Upper lobe of left lung (tissue), 6 donors: ENCODE results near the gene ARHGEF17. TPM values are rescaled to one million over a fixed set of nuclear protein-coding genes. Genes with fewer than 3 reads are reported as not detected.
A peak's percentile ranks its signal among the peaks of the same experiment; 100 is the strongest.

Experiments
- ATAC-seq, 2 donors: fragments of 200-7000 bp; cut with Tn5 transposase; one replicate each; pipeline ENCODE4 v1.9.1; 2022; ENCODE audit warnings: mild to moderate bottlenecking in 2 of 2, moderate library complexity in 2 of 2; ENCODE audit not compliant: low FRiP score in 2 of 2
- DNase-seq, 2 donors: peaks; one replicate each; pipeline ENCODE4 v3.0.0-alpha.2; 2019 to 2020
- H3K27ac ChIP-seq, 4 donors: fragments of 200-600 bp; sonication (generic); one replicate each; pipeline ENCODE4 v1.5.1; 2016 to 2019
- H3K27me3 ChIP-seq, 4 donors: fragments of 200-600 bp; sonication (generic); one replicate each; pipeline ENCODE4 v1.5.1; 2017 to 2019
- H3K36me3 ChIP-seq, 4 donors: fragments of 200-600 bp; sonication (generic); one replicate each; pipeline ENCODE4 v1.5.1; 2016 to 2019
- H3K4me1 ChIP-seq, 4 donors: fragments of 200-600 bp; sonication (generic); one replicate each; pipeline ENCODE4 v1.5.1; 2018 to 2019
- H3K4me3 ChIP-seq, 4 donors: fragments of 200-600 bp; sonication (generic); one replicate each; pipeline ENCODE4 v1.5.1; 2017 to 2019; ENCODE audit warnings: mild to moderate bottlenecking in 2 of 4, moderate library complexity in 1 of 4
- H3K9me3 ChIP-seq, 4 donors: fragments of 200-600 bp; sonication (generic); one replicate each; pipeline ENCODE4 v1.5.1; 2018 to 2019
- CTCF ChIP-seq, 6 experiments: fragments of 450-650 bp in 4 of 6; fragments of 200-600 bp in 2 of 6; sonication (generic) in 2 of 6; IDR thresholded peaks; one replicate each; pipeline ENCODE4 v1.5.1; 2016 to 2019; ENCODE audit warnings: antibody characterized with exemption in 6 of 6
- EP300 ChIP-seq, 4 donors: sonication (generic); formaldehyde crosslinking; IDR thresholded peaks; one replicate each; pipeline ENCODE4 v1.5.1; 2017; ENCODE audit warnings: antibody characterized with exemption in 4 of 4, control low read depth in 2 of 4
- POLR2A ChIP-seq, 4 donors: fragments of 450-650 bp; IDR thresholded peaks; one replicate each; pipeline ENCODE4 v1.5.1; 2016 to 2017; ENCODE audit warnings: antibody characterized with exemption in 4 of 4, mild to moderate bottlenecking in 2 of 4
- POLR2AphosphoS5 ChIP-seq, 2 donors: sonication (generic); formaldehyde crosslinking; IDR thresholded peaks; one replicate each; pipeline ENCODE4 v1.5.1; 2017; ENCODE audit warnings: antibody characterized with exemption in 2 of 2
- WGBS, 2 donors: methylation state at CpG; one replicate each; pipeline ENCODE4 v1.1.5; 2017 to 2018; 5-methylcytosine and 5-hydroxymethylcytosine counted together
- total RNA-seq, 6 donors: library from RNA; depleted of rRNA in 4 of 6; stranded (reverse); fragments of >200 nt in 4 of 6; gene quantifications; one replicate each; pipeline versions ENCODE4 v1.1.0 to v1.2.1, GENCODE V29; 2016 to 2021
- donor health status: DM: no; HTN: no; CAD: no; lungs with moderate emphysema.
- donor health status: DM: no; HTN: yes; CAD: no; lungs with severe emphysema.

The ARHGEF17 gene
- total RNA-seq, 6 donors from 2014 or later: 48.1 to 140 (median 65.1) TPM

DNA sequence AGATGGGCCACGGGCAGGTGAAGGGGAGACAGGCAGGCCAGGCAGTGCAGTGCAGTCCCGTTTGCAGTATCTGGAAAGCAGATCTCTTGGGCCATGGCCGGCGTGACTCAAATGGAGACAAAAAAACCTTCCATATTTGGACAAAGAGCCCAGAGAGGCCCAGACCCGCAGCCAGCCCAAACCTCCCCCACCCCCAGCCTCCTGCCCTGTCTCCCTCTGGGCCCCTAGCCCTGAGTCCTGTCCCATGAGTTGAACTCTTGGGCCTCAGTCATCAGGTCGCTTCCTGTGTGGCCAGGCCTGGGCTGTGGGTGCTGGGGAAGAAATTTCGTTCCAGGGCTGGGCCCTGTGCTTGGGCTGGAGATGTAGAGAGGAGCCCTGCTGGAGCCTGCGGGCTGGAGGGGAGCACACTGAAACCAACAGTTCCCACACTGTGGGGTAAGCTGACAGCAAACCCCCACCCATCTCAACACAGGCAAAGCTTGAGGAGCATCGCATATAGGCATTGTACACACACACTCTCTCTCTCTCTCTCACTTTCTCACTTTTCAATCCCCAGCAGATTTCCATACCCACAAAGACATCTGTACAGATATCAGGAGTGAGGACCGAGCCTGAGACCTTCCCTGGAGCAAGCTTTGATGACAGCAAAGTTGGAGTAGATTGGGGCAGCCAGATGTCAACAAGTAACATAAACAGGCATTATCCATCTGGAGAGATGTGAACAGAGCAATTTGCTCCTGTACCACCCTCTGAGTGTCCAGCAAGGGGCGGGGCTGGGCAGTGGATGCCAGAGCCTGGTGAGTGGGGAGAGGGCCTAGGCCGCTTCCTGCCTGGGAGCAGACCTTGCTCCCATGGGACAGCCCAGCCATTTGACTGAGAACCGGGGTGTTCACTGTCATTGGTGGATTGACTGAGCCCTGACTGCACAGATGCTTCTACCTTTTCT is 17.2 kb downstream of the ARHGEF17 start:
- peak overlapping the region; percentile 64 to 99 (median 88) for H3K27ac ChIP-seq
- ATAC-seq (no peak), DNase-seq (no peak)
- peaks cover 64 to 82% (median 73%) of the 10 kb centered on the region in 4 donors for H3K4me1 ChIP-seq
- no peaks in the 10 kb centered on the region for H3K27me3 ChIP-seq
- peaks cover 0 to 4% (median 2%) of the 10 kb centered on the region in 4 donors for H3K36me3 ChIP-seq
- 78 to 80% methylated on average over 7 to 13 of the region's 13 CpGs for WGBS, 2 donors
- no peak overlapping the region for H3K4me3 ChIP-seq
- no peaks in the 10 kb centered on the region for H3K9me3 ChIP-seq
- TF ChIP-seq POLR2AphosphoS5 (IDR thresholded peaks at IDR 0.05) (no peak), EP300 (IDR thresholded peaks at IDR 0.05) (no peak), POLR2A (IDR thresholded peaks at IDR 0.05) (no peak)

- 56 to 64% methylated on average over 8 to 10 of the region's 10 CpGs for WGBS, 2 donors
- Histone ChIP-seq H3K27me3 (no peaks in the 10 kb centered on the region), H3K9me3 (no peaks in the 10 kb centered on the region), H3K27ac (peak overlapping the region; percentile 11 to 99 (median 58)), H3K36me3 (peaks cover 0 to 4% (median 2%) of the 10 kb centered on the region in 4 donors), H3K4me3 (no peak overlapping the region), H3K4me1 (peaks cover 63 to 82% (median 74%) of the 10 kb centered on the region in 4 donors)
- DNase-seq (no peak), ATAC-seq (peak in 1 of 2 donors; percentile 34)
- TF ChIP-seq POLR2AphosphoS5 (IDR thresholded peaks at IDR 0.05): no peak
- TF ChIP-seq POLR2A (IDR thresholded peaks at IDR 0.05): no peak
- TF ChIP-seq EP300 (IDR thresholded peaks at IDR 0.05): no peak
These were observed 19.1 kb downstream of the ARHGEF17 start for GRCh38 chr11:73326929-73327811.

DNA sequence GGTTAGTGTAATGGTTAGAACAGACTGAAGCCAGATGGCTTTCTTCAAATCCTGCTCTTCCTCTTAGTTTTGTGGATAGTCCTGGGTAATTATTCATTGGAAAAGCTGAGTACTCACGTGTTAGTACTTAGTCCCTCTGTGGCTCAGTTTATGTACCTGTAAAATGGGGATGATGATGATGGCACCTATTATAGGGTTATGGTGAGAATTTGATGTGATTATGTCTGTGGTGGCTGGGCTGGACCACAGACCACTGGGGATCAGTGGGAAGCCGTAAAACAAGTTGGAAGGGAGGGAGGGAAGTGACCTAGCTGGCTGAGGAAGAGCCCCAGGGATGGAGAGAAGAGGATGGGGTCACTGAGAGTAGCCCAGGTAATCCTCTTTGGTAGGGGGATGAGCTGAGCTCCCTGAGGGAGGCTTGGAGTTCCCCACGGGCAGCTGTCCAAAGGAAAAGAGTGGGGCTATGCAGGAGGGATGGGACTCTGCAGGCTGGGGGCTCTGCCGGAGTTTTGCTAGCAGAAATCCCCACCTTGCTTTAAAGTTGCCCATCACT is 19.8 kb downstream of the ARHGEF17 start:
- DNase-seq (no peak), ATAC-seq (no peak)
- no peak for TF ChIP-seq POLR2AphosphoS5 (IDR thresholded peaks at IDR 0.05)
- no peak for TF ChIP-seq CTCF (IDR thresholded peaks at IDR 0.05)
- TF ChIP-seq POLR2A (IDR thresholded peaks at IDR 0.05): no peak
- no peak for TF ChIP-seq EP300 (IDR thresholded peaks at IDR 0.05)
- WGBS, 2 donors: 72 to 82% methylated on average over 4 of the region's 4 CpGs
- Histone ChIP-seq H3K9me3 (no peaks in the 10 kb centered on the region), H3K4me1 (peaks cover 62 to 82% (median 72%) of the 10 kb centered on the region in 4 donors), H3K4me3 (no peak overlapping the region), H3K36me3 (peaks cover 0 to 4% (median 2%) of the 10 kb centered on the region in 4 donors), H3K27ac (peak overlapping the region in 3 of 4 donors; percentile 55 to 99 (median 60)), H3K27me3 (no peaks in the 10 kb centered on the region)

DNA sequence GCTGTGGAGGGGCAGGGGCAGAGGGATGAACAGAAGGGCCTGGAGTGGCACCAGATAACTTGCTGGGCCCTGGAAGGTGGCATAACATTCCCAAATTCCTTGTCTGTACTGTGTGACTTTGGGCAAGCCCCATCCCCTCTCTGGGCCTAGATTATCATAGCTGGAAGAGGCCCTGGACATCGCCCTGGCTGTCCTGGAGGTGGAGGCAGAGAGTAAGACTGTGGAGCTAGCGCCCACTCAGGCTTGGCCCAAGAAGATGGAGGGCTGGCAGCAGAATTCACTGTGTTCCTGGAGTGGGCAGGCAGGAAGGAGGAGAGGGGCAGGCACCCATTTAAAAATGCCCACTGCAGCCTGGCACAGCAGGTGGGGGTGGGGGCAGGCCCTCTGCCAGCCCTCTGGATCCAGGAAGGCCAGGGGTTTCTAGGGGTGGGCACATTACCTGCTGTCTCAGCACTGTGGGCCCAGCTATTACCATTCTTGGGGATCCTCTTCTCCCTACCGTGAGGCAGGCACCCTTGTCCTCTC is 22.6 kb downstream of the ARHGEF17 start:
- DNase-seq: no peak
- no peak for TF ChIP-seq POLR2AphosphoS5 (IDR thresholded peaks at IDR 0.05)
- TF ChIP-seq CTCF (IDR thresholded peaks at IDR 0.05): peak in 3 of 6 experiments; percentile 19 to 28 (median 26)
- peaks cover 0 to 4% (median 2%) of the 10 kb centered on the region in 4 donors for H3K36me3 ChIP-seq
- H3K9me3 ChIP-seq: no peaks in the 10 kb centered on the region
- WGBS, 2 donors: 71 to 85% methylated on average over 3 of the region's 3 CpGs
- H3K27ac ChIP-seq: peak overlapping the region; percentile 31 to 76 (median 62)
- peaks cover 62 to 79% (median 74%) of the 10 kb centered on the region in 4 donors for H3K4me1 ChIP-seq
- H3K4me3 ChIP-seq: no peak overlapping the region
- H3K27me3 ChIP-seq: no peaks in the 10 kb centered on the region
- ATAC-seq: no peak

DNA sequence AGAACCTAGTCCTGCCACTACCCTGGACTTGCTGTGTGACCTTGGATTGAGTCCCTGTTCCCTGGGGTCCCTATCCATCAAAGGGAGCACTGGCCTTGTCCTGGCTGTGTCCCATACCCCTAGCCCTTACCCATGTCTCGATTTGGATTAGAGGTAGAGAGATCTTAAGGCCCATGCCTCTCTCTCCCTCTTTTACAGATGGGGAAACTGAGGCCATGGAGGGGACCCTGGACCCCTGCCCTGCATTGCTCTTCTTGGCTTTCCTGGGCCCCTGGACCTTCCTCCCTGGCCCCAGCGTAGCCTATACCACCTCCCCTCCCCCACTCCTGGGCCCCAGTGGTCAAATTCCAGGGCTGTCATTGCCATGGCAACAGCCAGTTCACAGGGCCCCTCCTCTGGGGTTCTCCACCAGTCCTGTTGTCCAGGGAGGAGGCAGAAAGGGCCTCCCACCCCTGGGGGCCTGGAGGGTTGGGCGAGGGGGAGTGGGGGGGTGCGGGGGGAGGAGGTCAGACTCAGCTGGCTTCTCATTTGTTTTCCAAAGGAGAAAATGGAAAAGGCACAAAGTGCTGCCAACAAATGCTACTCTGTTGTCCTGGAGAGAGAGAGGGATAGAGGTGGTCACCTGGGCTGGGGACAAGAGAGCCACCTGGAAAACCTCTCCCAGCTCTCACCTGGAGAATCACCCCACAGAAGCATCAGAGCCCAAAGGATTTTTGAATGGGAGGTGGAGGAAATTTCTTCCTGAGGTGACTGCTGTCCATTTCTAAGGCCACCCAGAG is 23.3 kb downstream of the ARHGEF17 start:
- H3K27ac ChIP-seq: peak overlapping the region; percentile 49 to 76 (median 66)
- H3K4me1 ChIP-seq: peaks cover 57 to 74% (median 70%) of the 10 kb centered on the region in 4 donors
- H3K9me3 ChIP-seq: no peaks in the 10 kb centered on the region
- WGBS, 2 donors: 38 to 61% methylated on average over 3 to 4 of the region's 4 CpGs
- DNase-seq: no peak
- peaks cover 0 to under 1% (median 0%) of the 10 kb centered on the region in 4 donors for H3K36me3 ChIP-seq
- H3K27me3 ChIP-seq: no peaks in the 10 kb centered on the region
- TF ChIP-seq POLR2AphosphoS5 (IDR thresholded peaks at IDR 0.05) (no peak), POLR2A (IDR thresholded peaks at IDR 0.05) (no peak), EP300 (IDR thresholded peaks at IDR 0.05) (no peak), CTCF (IDR thresholded peaks at IDR 0.05) (no peak)
- no peak for ATAC-seq
- H3K4me3 ChIP-seq: no peak overlapping the region
